Measurements from ENCODE around the gene CHMP5.

CHMP5 gene

DNA sequence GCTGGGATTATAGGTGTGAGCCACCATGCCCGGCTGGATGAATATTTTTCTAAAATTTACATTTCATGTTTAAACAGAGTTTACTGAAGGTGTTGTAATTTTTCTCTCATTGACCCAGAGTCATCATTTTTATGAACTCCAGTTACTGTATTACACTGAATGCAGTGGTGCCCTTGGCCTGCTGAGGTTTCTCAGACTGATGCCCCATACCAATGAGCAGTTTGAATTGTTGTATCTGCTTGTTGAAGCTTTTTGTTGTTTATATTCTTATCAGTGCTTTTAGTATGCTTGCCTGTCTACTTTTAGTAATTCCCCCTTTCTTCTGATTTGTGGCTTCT lies 55.4 kb downstream of the CHMP5 start:
- DNase-seq: no peak

DNA sequence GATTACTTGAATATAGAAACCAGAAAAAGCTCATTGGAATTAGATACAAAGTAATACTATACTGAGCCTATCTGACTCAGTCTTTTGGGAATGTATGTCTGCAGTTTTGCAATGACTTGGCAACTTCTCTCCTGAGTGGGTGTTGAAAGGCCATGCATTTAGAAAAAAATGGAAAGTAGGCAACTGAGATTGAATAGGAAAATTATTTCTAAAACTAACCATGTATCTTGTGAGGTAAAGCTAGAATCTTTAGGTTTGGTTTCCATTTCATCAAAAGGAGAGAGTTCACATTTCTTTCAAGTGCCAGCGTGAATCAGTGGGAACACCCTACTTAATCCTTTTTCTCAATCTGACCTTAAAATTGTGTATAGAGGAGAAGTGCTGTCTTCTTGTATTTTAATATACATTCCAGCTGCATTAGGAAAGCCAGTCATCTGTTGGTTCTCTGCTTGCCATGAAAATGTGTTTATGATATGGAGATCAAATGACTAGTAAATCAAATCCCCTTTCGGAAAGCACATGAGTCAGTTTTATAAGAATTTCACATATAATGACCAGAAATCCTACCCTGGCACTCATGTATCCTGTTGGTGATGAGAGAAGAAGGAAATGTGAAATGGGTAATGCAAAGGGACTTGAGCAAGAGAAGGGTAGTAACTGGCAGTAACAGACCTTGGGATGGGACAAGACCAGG lies 55.9 kb downstream of the CHMP5 start:
- no peak for DNase-seq

GRCh38 chr9:33329117-33329563 lies 64.3 kb downstream of the CHMP5 start:
- DNase-seq: no peak

DNA sequence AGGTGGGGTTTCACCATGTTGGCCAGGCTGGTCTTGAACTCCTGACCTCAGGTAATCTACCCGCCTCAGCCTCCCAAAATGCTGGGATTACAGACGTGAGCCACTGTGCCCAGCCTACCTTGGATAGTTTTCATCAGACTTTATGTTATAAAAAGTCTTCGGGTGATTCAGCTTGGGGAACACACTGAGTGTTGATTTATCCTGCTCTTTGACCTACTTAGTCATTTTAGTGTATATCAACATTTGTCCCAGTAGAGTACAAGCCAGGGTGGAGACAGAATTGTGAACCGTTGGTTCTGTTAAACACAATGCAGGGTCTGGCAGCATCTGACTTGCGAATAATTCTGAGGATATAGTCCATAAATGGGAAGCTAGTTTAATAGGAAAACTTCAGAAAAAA lies 65.1 kb downstream of the CHMP5 start:
- DNase-seq: no peak

GRCh38 chr9:33331377-33331891 lies 66.6 kb downstream of the CHMP5 start:
- no peak for DNase-seq

All from activated CD8-positive, alpha-beta memory T cell treated with anti-CD3 and anti-CD28 coated beads, Interleukin-2, amount 50 U/mL, for 48 hours (primary cell).